GM21528 (cell line): ENCODE measurements around the gene TRIM14.

Source experiments
- ATAC-seq: cut with Tn5 transposase; IDR thresholded peaks from one replicate; pipeline ENCODE4 v1.9.1; 2021; ENCODE audit warnings: mild to moderate bottlenecking, moderate library complexity; ENCODE audit not compliant: unreplicated experiment, low FRiP score

The TRIM14 gene, protein sequence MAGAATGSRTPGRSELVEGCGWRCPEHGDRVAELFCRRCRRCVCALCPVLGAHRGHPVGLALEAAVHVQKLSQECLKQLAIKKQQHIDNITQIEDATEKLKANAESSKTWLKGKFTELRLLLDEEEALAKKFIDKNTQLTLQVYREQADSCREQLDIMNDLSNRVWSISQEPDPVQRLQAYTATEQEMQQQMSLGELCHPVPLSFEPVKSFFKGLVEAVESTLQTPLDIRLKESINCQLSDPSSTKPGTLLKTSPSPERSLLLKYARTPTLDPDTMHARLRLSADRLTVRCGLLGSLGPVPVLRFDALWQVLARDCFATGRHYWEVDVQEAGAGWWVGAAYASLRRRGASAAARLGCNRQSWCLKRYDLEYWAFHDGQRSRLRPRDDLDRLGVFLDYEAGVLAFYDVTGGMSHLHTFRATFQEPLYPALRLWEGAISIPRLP

GRCh38 chr9:98118640-98119601 lies at the start of gene TRIM14:
TRIM14 (minus strand) TSS chr9:98119222; CDS start chr9:98119188, 34 bp downstream.
- peak; percentile 66 for ATAC-seq

DNA sequence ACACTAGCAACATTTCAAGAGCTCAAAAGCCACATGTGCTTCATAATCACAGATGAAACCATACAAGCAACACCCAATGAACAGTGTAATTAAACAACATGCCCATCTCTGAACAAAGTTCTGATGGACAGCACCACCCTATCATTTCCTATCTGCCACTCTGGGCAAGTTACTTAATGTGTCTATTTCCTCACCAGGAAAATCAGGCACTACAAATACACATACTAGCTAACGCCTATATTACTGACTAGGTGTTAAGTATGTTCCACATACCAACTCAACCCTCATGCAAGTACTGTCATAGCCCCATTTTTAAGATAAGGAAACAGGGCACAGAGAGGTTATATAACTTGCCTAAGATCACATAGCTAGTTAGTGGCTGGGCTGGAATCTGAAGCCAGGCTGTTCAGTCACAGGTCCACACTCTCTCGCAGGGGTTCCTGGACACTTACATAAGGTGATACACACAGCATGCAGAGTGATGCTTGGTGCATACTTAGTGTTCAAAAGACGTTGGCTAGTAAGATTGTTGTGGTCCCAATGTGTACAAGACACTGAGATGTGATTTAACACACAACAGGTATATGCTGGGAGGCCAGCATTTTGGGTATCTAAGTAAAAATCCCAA lies 49.2 kb upstream of the TRIM14 start:
- no peak for ATAC-seq

GRCh38 chr9:98164912-98165311 lies 45.9 kb upstream of the TRIM14 start:
- no peak for ATAC-seq

GRCh38 chr9:98162613-98163012 lies 43.6 kb upstream of the TRIM14 start:
- no peak for ATAC-seq

DNA sequence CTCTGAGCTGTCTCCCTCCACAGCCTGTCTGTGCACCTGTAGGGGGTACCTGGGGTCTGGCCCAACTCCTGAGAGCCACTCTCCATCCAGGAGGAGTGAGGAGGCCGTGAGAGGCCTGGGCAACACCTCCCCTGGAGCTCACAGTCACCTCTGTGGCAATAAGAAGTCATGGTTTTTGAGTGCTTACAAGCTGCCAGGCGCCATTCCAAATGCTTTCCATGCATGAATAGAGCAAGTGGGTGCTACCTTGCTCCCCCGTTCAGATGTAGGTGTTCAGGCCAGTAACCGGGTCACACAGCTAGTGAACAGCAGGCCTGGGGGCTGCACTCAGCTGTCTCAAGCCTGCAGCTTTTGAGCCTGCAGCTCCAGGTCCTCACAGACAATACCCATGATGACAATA lies 42.8 kb upstream of the TRIM14 start:
- ATAC-seq, result no peak

DNA sequence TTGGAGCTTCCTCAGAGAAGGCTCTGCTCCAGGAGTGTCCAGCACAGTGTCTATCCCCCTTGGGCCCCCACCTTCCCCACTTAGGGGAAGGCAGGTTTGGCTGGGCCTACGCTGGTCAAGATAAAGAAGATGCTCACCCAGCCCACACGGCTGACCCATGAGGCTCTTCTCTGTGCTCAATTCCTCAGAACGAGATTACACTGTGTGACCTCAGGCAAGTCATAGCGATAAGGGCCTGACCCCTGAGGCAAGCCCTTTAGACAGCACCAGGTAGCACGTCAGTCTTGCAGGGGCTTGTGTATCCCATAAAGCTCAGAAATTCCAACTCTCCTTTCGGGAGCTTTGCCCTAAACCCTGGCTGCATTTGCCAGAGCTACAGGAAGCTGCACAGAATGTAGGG lies 40.8 kb upstream of the TRIM14 start:
- no peak for ATAC-seq

DNA sequence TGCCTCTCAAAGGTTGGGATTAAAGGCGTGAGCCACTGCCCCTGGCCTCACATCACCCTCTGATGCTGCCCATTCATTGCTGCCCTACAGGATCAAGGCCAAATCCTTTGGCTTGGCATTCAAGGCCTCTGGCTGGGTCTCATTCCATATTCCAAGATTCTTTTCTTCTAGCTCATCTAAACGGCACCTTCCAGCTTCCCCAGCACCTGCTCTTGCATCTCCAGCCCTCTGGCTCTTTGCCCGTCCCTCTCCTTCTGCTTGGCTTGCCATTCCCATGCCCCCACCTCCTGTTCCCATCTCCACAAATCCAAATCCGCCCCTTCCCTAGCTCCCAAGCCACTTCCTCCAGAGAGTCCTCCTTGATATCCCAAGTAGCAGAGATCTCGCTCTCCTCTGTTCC lies 40.3 kb upstream of the TRIM14 start:
- no peak for ATAC-seq

- ATAC-seq, result no peak
These were observed 39.2 kb upstream of the TRIM14 start for GRCh38 chr9:98158071-98158831.

DNA sequence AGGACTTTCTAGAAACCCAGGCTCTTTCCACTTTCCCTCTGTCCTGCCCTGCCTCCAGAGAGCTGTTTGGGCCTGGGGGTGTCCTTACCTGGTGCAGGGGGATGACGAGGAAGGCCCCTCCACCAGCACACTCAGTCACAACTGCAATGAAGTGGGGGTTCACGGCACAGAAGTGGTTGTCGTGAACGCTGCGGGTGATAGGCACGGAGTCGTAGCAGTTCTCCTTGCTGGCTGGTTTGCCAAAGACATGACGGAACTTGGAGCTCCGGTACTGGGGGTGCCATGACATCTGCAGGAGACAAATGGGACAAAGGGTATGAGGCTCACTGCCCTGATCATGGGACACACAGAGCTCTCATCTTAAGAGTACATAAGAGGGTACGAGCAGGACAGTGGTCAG lies 38.4 kb upstream of the TRIM14 start:
- ATAC-seq, result no peak

- ATAC-seq, result no peak
These were observed 35.7 kb upstream of the TRIM14 start for GRCh38 chr9:98154678-98155077.

DNA sequence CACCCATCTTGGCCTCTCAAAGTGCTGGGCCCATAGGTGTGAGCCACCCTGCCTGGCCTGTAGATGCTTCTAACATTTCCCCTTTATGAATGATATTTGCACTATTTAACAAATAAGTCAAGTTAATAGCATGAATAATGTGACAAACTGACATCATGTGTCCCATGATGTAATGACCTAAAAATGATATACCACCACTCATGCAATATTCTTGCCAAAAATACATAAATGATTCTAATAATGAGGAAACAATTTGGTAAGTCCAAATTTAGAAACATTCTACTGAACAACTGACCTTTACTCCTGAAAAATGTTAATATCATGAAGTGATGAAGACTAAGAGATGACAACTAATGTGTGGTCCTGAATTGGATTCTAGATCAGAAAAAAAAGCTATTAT lies 33.5 kb upstream of the TRIM14 start:
- ATAC-seq, result no peak

DNA sequence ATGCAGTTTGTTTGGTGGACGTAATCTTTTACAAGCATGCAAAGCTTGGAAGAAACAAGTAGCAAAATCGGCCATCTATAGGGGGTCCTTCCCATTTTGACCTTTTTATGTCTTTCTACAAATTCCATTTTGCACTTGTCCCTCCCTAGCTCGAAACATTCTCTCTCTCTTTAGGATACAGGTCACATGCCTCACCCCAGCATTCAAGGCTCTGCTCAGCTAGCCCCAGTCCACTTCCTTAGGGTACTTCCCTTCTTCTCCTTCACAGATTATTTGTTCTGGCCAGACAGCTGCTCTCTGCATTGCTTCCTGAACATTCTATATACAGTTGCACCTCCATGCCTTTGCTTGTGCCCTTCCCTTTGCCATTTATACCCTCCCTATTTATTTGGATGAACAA lies 31.7 kb upstream of the TRIM14 start:
- no peak for ATAC-seq

DNA sequence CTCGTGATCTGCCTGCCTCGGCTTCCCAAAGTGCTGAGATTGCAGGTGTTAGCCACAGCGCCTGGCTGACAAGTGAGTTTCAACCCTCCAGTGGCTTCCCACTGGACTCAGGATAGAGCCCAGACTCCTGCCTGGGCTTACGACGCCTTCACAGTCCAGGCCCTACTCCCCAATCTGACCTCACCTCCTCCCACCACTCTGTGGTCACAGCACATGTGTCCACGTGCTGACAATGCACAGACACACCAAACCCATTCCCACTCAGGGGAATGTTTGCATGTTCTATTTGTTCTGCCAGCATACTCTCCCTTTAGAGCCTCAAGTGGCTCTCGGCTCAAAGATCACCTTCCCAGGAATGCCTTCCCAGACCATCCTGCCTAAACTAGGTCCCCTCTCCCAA lies 31.1 kb upstream of the TRIM14 start:
- ATAC-seq, result no peak

DNA sequence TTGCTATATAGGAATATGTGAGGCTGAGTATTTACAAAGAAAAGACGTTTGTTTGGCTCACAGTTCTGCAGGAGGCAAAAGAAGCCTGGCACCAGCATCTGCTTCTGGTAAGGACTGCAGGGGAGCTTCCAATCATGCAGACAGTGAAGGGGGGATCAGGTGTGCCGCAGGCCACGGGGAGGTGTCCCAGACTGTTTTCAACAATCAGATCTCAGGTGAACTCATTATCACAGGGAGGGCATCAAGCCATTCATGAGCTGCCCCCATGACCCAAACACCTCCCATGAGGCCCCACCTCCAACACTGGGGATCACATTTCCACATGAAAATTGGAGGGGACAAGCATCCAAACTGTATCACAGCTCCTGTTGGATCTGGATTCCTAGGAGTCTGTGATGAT lies 30.4 kb upstream of the TRIM14 start:
- no peak for ATAC-seq

GRCh38 chr9:98148486-98148885 lies 29.5 kb upstream of the TRIM14 start:
- ATAC-seq, result no peak

GRCh38 chr9:98147582-98147981 lies 28.6 kb upstream of the TRIM14 start:
- ATAC-seq, result no peak

GRCh38 chr9:98146101-98146991 lies 27.3 kb upstream of the TRIM14 start:
- no peak for ATAC-seq

- ATAC-seq, result no peak
These were observed 25.6 kb upstream of the TRIM14 start for GRCh38 chr9:98144631-98145030.

DNA sequence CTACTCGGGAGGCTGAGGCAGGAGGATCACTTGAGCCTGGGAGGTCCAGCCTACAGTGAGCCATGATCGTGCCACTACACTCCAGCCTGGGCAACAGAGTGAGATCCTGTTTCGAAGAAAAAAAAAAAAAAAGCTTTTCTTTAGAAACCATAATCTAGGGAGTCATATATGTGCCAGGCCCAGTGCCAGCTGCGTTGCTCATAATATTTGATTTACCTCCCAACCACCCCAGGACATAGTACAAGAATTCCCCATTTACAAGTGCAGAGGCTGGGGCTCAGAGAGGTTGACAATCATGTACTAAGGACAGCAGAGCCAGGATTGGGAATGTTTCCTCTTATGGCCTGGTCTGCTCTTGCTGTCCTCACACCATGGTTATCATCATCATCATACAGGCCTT lies 25.1 kb upstream of the TRIM14 start:
- ATAC-seq, result no peak
